ENCODE results near the gene ZSCAN1.

DNA sequence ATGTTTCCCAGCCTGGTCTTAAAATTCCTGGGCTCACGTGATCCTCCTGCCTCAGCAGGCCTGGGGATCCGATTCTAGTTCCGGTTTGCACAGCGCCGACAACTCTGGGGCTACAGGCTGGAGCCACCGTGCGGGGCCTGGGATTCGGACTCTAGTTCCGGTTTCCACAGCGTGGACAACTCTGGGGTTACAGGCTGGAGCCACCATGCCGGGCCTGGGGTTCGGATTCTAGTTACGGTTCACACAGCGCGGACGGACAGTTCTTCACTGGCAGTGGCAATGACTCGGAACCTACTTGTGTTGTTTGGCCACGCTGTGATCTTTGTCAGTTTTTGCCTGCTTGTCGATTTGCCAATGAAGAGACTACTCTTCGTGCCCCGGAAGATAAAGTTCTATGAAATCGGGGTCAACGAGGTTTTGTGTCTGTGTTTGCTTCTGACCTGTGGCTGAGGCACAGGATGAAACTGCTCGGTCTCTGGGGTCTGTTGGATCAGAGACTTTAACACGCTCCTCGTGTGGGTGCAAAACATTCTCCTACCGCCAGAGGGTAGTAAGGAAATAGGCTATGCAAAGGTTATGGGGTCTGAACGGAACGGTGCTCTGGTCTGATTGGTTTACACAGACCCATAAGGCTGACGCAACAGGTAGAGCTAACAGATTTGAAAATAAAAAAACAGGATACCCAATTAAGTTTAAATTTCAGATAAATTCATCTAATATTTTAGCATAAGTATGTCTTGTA is 12.1 kb upstream of the ZSCAN1 start:
- TF ChIP-seq, protein P1, sequence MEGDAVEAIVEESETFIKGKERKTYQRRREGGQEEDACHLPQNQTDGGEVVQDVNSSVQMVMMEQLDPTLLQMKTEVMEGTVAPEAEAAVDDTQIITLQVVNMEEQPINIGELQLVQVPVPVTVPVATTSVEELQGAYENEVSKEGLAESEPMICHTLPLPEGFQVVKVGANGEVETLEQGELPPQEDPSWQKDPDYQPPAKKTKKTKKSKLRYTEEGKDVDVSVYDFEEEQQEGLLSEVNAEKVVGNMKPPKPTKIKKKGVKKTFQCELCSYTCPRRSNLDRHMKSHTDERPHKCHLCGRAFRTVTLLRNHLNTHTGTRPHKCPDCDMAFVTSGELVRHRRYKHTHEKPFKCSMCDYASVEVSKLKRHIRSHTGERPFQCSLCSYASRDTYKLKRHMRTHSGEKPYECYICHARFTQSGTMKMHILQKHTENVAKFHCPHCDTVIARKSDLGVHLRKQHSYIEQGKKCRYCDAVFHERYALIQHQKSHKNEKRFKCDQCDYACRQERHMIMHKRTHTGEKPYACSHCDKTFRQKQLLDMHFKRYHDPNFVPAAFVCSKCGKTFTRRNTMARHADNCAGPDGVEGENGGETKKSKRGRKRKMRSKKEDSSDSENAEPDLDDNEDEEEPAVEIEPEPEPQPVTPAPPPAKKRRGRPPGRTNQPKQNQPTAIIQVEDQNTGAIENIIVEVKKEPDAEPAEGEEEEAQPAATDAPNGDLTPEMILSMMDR (IDR thresholded peaks at IDR 0.05), result peak in 4 of 7 experiments; percentile 26 to 53 (median 36)
- no peak for TF ChIP-seq POLR2A (IDR thresholded peaks at IDR 0.05)
